ENCODE measurements around the gene ELOVL6. TPM values are rescaled to one million over a fixed set of nuclear protein-coding genes. Genes with fewer than 3 reads are reported as not detected.

ELOVL6 gene
- total RNA-seq, result 9.2 and 29.6 TPM in 2 replicates

DNA sequence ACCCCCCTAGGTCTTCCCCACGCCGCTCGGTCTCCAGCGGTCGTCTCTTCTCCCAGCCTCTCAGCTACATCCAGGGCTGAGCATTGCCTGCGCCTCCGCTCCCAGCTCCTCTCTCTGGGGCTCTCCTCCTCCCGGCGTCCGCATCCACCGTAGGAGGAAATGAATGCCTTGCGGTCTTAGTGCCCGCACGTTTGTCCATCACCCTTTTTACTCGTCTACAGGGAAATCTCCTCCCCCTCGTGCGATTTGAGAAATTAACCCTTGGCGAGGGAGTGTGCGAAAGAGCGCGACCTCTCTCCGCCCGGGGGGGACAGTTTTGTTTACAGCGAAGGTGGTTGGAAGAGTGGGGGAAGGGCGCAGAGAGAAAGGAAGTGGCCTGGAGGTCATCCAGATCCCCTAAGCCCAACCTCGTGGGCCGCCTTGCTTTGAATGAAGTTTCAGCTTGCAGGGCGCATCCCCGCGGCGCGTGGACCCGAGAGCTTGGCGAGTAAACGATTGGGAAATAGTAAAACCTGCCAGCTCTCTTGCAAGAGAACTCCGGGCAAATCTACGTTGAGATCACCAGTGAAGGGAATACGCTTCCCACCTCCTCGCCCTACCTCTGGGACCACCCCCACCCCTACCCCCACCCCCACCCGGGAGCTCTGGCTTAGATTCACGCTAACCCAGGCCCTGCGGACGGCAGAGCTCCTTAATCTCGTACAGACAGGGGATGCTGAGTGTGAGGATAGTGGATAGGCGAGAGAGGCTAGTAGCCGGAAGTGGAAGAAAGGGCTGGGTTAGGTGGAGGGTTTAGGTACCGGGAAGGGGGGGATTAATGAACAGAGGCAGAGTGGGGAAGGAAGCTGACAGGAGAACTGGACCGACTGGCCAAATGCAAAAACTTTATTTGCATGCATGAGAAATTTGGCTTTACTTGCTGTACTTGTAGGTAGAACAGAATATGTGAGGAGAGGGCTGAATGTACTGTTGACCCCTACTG is at the start of gene ELOVL6:
Gene ELOVL6 (minus strand): TSS at position 181 of the 982 bp plus-strand sequence. CDS start 280 bp downstream, outside the sequence.

Data from thoracic aorta endothelial cell (primary cell).